CD4-positive, CD25-positive, alpha-beta regulatory T cell (primary cell): Measurements from ENCODE around the gene ZNF766. TPM values are rescaled to one million over a fixed set of nuclear protein-coding genes. Genes with fewer than 3 reads are reported as not detected.
"Not testable (repeated sequence)": the region's sequence is repeated elsewhere in the genome, so short reads cannot be mapped to it uniquely, and the experiment has no call there.

Experiments
- ATAC-seq, 2 donors: fragments of 150-1000 bp; cut with Tn5 transposase; one replicate each; pipeline ENCODE4 v1.10.0; 2021; ENCODE audit warnings: low read depth in 2 of 2, moderate number of reproducible peaks in 2 of 2, moderate library complexity in 1 of 2
- DNase-seq, 3 donors: peaks; one replicate each; pipeline versions ENCODE4 v3.0.0 to v3.0.0-alpha.2; 2012 to 2022; ENCODE audit warnings: mixed read lengths in 1 of 3
- H3K27ac ChIP-seq: one replicate; pipeline ENCODE4 v1.7.0; 2013; ENCODE audit warnings: mild to moderate bottlenecking, low read length; ENCODE audit not compliant: insufficient read depth, poor library complexity, severe bottlenecking
- H3K27me3 ChIP-seq: one replicate; pipeline ENCODE4 v1.7.0; 2013; ENCODE audit warnings: low read length; ENCODE audit not compliant: control insufficient read depth, insufficient read depth
- H3K36me3 ChIP-seq: one replicate; pipeline ENCODE4 v1.7.0; 2013; ENCODE audit warnings: mild to moderate bottlenecking, low read length, moderate library complexity; ENCODE audit not compliant: control insufficient read depth, insufficient read depth
- H3K4me1 ChIP-seq: 2 replicates; pipeline ENCODE4 v1.7.0; 2013; ENCODE audit warnings: mild to moderate bottlenecking, low read length; ENCODE audit not compliant: insufficient read depth, control insufficient read depth, poor library complexity, severe bottlenecking
- H3K4me3 ChIP-seq: one replicate; pipeline ENCODE4 v1.7.0; 2013; ENCODE audit warnings: low read depth, mild to moderate bottlenecking, low read length, moderate library complexity
- H3K9me3 ChIP-seq, 2 experiments: 1 replicate in 1 of 2; 2 replicates in 1 of 2; pipeline ENCODE4 v1.7.0; 2013; ENCODE audit warnings: low read length in 2 of 2, mild to moderate bottlenecking in 1 of 2, moderate library complexity in 1 of 2; ENCODE audit not compliant: control insufficient read depth in 2 of 2
- H3K27ac Mint-ChIP-seq, 3 donors: one replicate each; pipeline ENCODE4 v1.8.0; 2020 to 2022; ENCODE audit warnings: mild to moderate bottlenecking in 3 of 3, mixed read lengths in 3 of 3, moderate library complexity in 2 of 3
- H3K27me3 Mint-ChIP-seq: one replicate; pipeline ENCODE4 v1.8.0; 2022; ENCODE audit warnings: mild to moderate bottlenecking, mixed read lengths
- H3K36me3 Mint-ChIP-seq: one replicate; pipeline ENCODE4 v1.8.0; 2020; ENCODE audit warnings: mixed read lengths
- H3K4me1 Mint-ChIP-seq, 4 donors: one replicate each; pipeline ENCODE4 v1.8.0; 2020 to 2022; ENCODE audit warnings: mixed read lengths in 4 of 4, mild to moderate bottlenecking in 1 of 4
- H3K4me3 Mint-ChIP-seq, 4 donors: one replicate each; pipeline ENCODE4 v1.8.0; 2020 to 2022; ENCODE audit warnings: mild to moderate bottlenecking in 4 of 4, mixed read lengths in 4 of 4, moderate library complexity in 3 of 4
- H3K9me3 Mint-ChIP-seq, 7 donors: one replicate each; pipeline ENCODE4 v1.8.0; 2020 to 2022; ENCODE audit warnings: mixed read lengths in 7 of 7, mild to moderate bottlenecking in 3 of 7, moderate library complexity in 2 of 7
- polyA plus RNA-seq, 4 donors: library from polyadenylated mRNA; unstranded; fragments of 300-500 nt; fragmentation: Illumina TruSeq; gene quantifications; one replicate each; pipeline ENCODE4 v1.2.3, GENCODE V29; 2021
- total RNA-seq: library from RNA; stranded (reverse); gene quantifications from one replicate; pipeline ENCODE4 v1.2.3, GENCODE V29; 2022

The ZNF766 gene
- total and polyA plus RNA-seq, 5 donors from 2014 or later, result 31.9 to 62.4 (median 57.8) TPM

DNA sequence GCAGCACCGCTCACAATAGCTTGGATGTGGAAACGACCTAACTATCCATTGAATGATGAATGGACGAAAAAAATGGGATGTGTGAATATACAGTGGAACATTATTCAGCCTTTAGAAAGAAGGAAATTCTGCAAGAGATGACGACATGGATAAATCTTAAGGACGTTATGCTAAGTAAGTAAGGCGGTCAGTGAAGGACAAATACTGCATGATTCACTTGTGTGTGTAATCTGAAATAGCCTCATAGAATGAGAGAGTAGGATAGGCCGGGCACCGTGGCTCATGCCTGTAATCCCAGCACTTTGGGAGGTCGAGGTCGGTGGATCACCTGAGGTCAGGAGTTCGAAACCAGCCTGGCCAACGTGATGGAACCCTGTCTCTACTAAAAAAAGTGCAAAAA, 25.4 kb upstream of the ZNF766 start:
- Histone ChIP-seq H3K9me3 (no peaks in the 10 kb centered on the region), H3K36me3 (no peaks in the 10 kb centered on the region), H3K27me3 (no peaks in the 10 kb centered on the region), H3K4me1 (no peaks in the 10 kb centered on the region), H3K27ac (no peak overlapping the region), H3K4me3 (no peak overlapping the region)
- ATAC-seq (no peak), DNase-seq (no peak)
- Mint-ChIP-seq H3K4me1 (no peaks in the 10 kb centered on the region), H3K27ac (no peak overlapping the region), H3K36me3 (no peaks in the 10 kb centered on the region), H3K4me3 (no peak overlapping the region), H3K9me3 (no peaks in the 10 kb centered on the region), H3K27me3 (no peaks in the 10 kb centered on the region)

DNA sequence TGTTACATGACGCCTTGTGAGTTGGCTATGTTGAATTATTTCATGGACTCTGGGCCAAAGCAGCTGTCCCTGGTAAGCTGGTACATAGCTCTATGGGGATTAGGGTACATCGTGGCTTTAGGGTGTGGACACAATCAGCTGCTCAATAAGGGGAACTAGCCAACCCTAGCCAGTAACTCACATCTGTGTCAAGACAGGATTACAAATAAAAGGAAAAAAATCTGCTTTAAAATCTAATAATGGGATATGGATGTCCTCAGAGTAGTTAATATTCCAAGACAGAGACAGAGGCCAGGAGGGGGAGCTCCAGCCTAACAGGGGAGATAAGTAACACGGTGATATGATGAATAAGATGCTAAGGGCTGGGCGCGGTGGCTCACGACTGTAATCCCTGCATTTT, 21.1 kb upstream of the ZNF766 start:
- no peak overlapping the region for H3K27ac ChIP-seq
- no peaks in the 10 kb centered on the region for H3K36me3 ChIP-seq
- H3K9me3 Mint-ChIP-seq, result peaks cover 0 to 4% (median 0%) of the 10 kb centered on the region in 7 donors
- no peaks in the 10 kb centered on the region for H3K9me3 ChIP-seq
- H3K4me1 Mint-ChIP-seq, result no peaks in the 10 kb centered on the region
- H3K36me3 Mint-ChIP-seq, result no peaks in the 10 kb centered on the region
- H3K27ac Mint-ChIP-seq, result no peak overlapping the region
- no peaks in the 10 kb centered on the region for H3K27me3 ChIP-seq
- no peaks in the 10 kb centered on the region for H3K27me3 Mint-ChIP-seq
- DNase-seq (peak; percentile 32 to 49 (median 44)), ATAC-seq (peak in 1 of 2 donors; percentile 53)
- H3K4me3 Mint-ChIP-seq, result no peak overlapping the region
- H3K4me1 ChIP-seq, result no peaks in the 10 kb centered on the region
- H3K4me3 ChIP-seq, result no peak overlapping the region

DNA sequence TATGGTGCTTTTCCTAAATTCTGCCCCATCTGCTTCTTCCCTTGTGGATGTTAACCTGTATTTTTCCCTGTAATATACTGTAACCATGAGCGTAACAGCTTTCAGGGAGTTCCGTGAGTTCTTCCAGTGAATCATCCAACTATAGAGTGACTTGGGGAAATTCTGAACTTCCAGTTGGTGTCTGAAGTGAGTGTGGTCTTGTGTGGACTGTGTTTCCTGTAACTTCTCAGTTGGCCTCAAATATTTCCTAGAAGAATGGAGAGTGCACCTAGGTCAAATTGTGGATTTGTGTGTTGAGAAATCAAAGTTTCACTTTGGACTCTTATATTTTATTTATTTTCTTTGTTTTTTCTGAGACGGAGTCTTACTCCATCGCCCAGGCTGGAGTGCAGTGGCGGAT, 11.0 kb upstream of the ZNF766 start:
- Mint-ChIP-seq H3K36me3 (peaks cover 4% of the 10 kb centered on the region), H3K4me1 (no peaks in the 10 kb centered on the region), H3K9me3 (peaks cover 0 to 8% (median 5%) of the 10 kb centered on the region in 7 donors), H3K27me3 (no peaks in the 10 kb centered on the region), H3K4me3 (no peak overlapping the region), H3K27ac (no peak overlapping the region)
- Histone ChIP-seq H3K4me1 (no peaks in the 10 kb centered on the region), H3K9me3 (peaks cover 0 to 4% of the 10 kb centered on the region in 2 experiments), H3K27ac (no peak overlapping the region), H3K4me3 (no peak overlapping the region), H3K27me3 (peaks cover 3% of the 10 kb centered on the region), H3K36me3 (no peaks in the 10 kb centered on the region)
- ATAC-seq (no peak), DNase-seq (no peak)

DNA sequence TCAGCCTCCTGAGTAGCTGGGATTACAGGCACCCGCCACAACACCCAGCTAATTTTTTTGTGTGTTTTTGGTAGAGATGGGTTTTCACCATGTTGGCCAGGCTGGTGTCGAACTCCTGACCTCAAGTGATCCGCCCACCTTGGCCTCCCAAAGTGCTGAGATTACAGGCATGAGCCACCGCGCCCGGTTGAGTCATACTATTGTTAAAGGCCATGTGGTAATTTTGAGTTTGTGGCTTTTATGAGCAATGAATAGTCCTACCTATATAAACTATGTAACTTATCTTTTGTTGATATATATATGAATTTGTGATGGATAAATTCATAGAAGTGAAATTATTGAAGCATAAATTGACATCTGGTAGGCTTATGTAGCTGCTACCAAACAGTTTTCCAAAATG, 3.8 kb upstream of the ZNF766 start:
- not testable (repeated sequence) for H3K9me3 Mint-ChIP-seq, H3K27ac Mint-ChIP-seq, H3K4me3 Mint-ChIP-seq, H3K27me3 ChIP-seq, H3K9me3 ChIP-seq, H3K27me3 Mint-ChIP-seq, ATAC-seq, H3K36me3 ChIP-seq, H3K36me3 Mint-ChIP-seq, H3K4me1 ChIP-seq, H3K4me3 ChIP-seq, DNase-seq, H3K27ac ChIP-seq
- H3K4me1 Mint-ChIP-seq, result peaks cover 6 to 14% (median 10%) of the 10 kb centered on the region in 4 donors

DNA sequence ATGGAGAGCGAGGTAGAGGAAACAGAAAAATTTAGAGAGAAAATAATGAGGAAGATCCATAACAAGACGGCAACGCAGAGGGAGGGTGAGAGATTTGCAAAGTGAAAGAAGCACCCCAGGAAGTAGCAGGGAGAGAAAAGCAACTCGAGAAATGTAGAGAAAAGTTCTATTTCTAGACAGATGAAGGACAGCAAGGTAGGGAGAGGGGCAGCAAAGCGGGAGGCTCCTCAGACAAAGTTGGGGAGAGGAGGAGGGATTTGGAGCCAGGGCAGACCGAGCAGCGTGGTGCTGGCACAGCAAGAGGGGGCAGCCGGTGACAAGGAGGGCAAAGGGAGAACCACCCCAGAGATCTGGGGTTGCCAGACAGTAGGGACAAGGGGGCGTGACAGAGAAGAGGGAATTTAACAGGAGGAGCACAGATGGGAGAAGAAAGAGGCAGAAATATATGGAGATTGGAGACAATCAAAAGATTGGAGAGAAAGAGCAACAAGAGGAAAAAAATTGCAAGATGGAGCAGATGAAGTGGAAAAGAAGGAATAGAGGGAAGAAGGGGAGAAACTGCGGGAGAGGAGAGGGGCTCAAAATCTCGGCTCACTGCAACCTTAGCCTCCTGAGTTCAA, 989 bp downstream of the ZNF766 start:
- Histone ChIP-seq H3K27me3 (no peaks in the 10 kb centered on the region), H3K9me3 (peaks cover 14 to 34% of the 10 kb centered on the region in 2 experiments), H3K36me3 (peaks cover 31% of the 10 kb centered on the region), H3K27ac (peak overlapping the region; percentile 93), H3K4me3 (peak overlapping the region; percentile 95), H3K4me1 (peaks cover 19% of the 10 kb centered on the region)
- H3K36me3 Mint-ChIP-seq, result peaks cover 42% of the 10 kb centered on the region
- ATAC-seq (no peak), DNase-seq (peak in 2 of 3 donors; percentile 22 to 56)
- peaks cover 2 to 25% (median 18%) of the 10 kb centered on the region in 7 donors for H3K9me3 Mint-ChIP-seq
- peaks cover 6 to 51% (median 29%) of the 10 kb centered on the region in 4 donors for H3K4me1 Mint-ChIP-seq
- H3K27me3 Mint-ChIP-seq, result no peaks in the 10 kb centered on the region
- H3K27ac Mint-ChIP-seq, result peak overlapping the region; percentile 90 to 97 (median 97)
- H3K4me3 Mint-ChIP-seq, result peak overlapping the region; percentile 93 to 99 (median 98)

DNA sequence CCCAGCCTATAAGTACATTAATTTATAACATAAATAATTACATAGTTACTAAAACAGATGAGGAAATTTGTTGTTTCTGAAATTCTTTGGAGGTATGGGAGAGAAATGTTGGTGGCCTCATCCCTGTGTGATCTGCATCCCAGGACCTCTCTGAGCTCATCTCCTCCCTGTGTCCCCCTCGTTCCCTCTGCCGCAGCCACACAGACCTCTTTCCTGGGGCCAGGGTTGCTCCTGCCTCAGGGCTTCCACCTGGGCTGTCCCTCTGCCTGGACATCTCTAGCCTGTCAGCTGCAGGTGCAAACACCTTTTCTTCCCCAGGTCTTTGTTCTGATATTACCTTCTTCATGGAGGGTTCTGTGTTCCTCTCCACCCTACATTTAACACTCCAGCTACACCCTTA, 3.9 kb downstream of the ZNF766 start:
- H3K36me3 Mint-ChIP-seq, result peaks cover 60% of the 10 kb centered on the region
- DNase-seq (no peak), ATAC-seq (no peak)
- H3K27me3 ChIP-seq, result no peaks in the 10 kb centered on the region
- H3K27ac ChIP-seq, result no peak overlapping the region
- peaks cover 31 to 64% of the 10 kb centered on the region in 2 experiments for H3K9me3 ChIP-seq
- H3K4me3 ChIP-seq, result no peak overlapping the region
- peaks cover 6 to 76% (median 29%) of the 10 kb centered on the region in 4 donors for H3K4me1 Mint-ChIP-seq
- peak overlapping the region in 3 of 4 donors; percentile 72 to 80 (median 74) for H3K4me3 Mint-ChIP-seq
- H3K4me1 ChIP-seq, result peaks cover 19% of the 10 kb centered on the region
- H3K27ac Mint-ChIP-seq, result peak overlapping the region in 1 of 3 donors; percentile 71
- H3K27me3 Mint-ChIP-seq, result no peaks in the 10 kb centered on the region
- H3K9me3 Mint-ChIP-seq, result peaks cover 2 to 49% (median 21%) of the 10 kb centered on the region in 7 donors
- H3K36me3 ChIP-seq, result peaks cover 43% of the 10 kb centered on the region

DNA sequence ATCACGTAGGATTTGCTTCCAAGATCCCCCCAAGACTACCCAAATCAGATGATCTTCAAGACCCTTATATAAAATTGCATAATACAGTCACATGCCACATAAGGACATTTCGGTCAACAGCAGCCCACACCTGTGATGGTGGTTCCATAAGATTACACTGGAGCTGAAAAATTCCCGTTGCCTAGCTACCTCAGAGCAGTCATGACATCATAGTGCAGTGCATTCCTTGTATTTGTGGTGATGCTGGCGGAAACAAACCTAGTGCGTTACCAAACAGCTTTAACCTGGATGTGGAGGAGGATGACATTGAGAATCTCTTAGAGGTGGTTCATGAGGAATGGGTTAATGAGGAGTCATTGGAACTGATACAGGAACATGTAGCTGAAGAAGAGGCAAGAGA, 4.8 kb downstream of the ZNF766 start:
- Mint-ChIP-seq H3K4me1 (peaks cover 6 to 79% (median 33%) of the 10 kb centered on the region in 4 donors), H3K27ac (no peak overlapping the region), H3K9me3 (peaks cover 2 to 58% (median 26%) of the 10 kb centered on the region in 7 donors), H3K27me3 (no peaks in the 10 kb centered on the region), H3K4me3 (peak overlapping the region in 2 of 4 donors; percentile 66 to 74), H3K36me3 (peaks cover 69% of the 10 kb centered on the region)
- Histone ChIP-seq H3K27ac (no peak overlapping the region), H3K9me3 (peaks cover 32 to 73% of the 10 kb centered on the region in 2 experiments), H3K4me1 (peaks cover 15% of the 10 kb centered on the region), H3K27me3 (no peaks in the 10 kb centered on the region), H3K36me3 (peaks cover 46% of the 10 kb centered on the region), H3K4me3 (no peak overlapping the region)
- no peak for ATAC-seq
- no peak for DNase-seq

DNA sequence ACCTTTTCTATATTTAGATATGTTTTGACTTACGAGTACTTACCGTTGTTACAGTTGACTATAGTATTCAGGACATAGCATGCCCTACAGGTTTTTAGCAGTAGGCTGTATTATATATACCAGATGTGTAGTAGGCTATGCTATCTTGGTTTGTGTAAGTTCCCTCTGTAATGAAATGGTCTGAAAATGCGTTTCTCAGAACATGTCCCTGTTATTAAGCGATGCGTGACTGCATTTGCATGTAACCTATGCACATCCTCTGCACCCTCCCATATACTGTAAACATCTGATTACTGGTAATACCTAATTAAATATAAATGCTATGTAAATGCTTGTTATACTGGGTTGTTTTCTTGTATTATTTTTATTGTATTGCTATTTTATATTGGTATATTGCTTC, 6.6 kb downstream of the ZNF766 start:
- Histone ChIP-seq H3K4me3 (peak overlapping the region; percentile 26), H3K4me1 (peaks cover 6% of the 10 kb centered on the region), H3K9me3 (peaks cover 43 to 84% of the 10 kb centered on the region in 2 experiments), H3K27me3 (no peaks in the 10 kb centered on the region), H3K27ac (no peak overlapping the region), H3K36me3 (peaks cover 56% of the 10 kb centered on the region)
- DNase-seq (no peak), ATAC-seq (no peak)
- no peaks in the 10 kb centered on the region for H3K27me3 Mint-ChIP-seq
- peaks cover 0 to 68% (median 22%) of the 10 kb centered on the region in 4 donors for H3K4me1 Mint-ChIP-seq
- peaks cover 2 to 65% (median 27%) of the 10 kb centered on the region in 7 donors for H3K9me3 Mint-ChIP-seq
- H3K4me3 Mint-ChIP-seq, result no peak overlapping the region
- no peak overlapping the region for H3K27ac Mint-ChIP-seq
- H3K36me3 Mint-ChIP-seq, result peaks cover 62% of the 10 kb centered on the region
